ENCODE measurements around the gene LITAFD. TPM values are rescaled to one million over a fixed set of nuclear protein-coding genes. Genes with fewer than 3 reads are reported as not detected.
"Not testable (repeated sequence)": the region's sequence is repeated elsewhere in the genome, so short reads cannot be mapped to it uniquely, and the experiment has no call there.

Gene LITAFD
- total RNA-seq = not detected

- no peak for DNase-seq (ENCODE audit: low spot score)
- no peak for ATAC-seq
- intact Hi-C loops (cut with DNase I) = loop anchor here (5.0 kb wide), 1 partner anchor 220 kb away; no protein-coding TSS in a partner anchor
Observed at GRCh38 chr16:8882041-8882617, at the start of gene LITAFD. Gene LITAFD, plus strand, starts transcription at chr16:8882351. Its CDS starts 2,005 bp downstream, at chr16:8884356.

DNA sequence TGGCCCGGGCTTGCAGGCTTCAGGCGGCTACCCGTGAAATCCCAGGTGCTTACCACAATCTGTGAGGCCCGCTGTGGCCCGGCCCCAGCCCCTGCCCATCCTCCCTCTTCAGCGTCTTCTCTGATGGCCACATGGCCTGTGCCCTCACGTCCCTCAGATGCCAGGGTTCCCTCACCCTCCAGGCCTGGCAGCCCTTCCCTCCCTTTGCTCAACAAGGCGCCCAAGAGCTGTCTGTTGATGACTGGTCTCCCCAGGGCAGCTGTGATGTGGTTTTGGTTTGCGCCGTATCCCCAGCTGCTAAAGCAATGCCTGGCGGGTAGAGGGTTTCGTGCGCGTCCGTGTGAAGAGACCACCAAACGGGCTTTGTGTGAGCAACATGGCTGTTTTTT is 49.4 kb upstream of the LITAFD start:
- intact Hi-C loops (cut with DNase I) = no loop called here
- ATAC-seq = no peak
- no peak for DNase-seq (ENCODE audit: low spot score)

- DNase-seq (ENCODE audit: low spot score); intact Hi-C loops (cut with DNase I); ATAC-seq: not testable (repeated sequence)
Observed at GRCh38 chr16:8836797-8837196, 45.4 kb upstream of the LITAFD start.

DNA sequence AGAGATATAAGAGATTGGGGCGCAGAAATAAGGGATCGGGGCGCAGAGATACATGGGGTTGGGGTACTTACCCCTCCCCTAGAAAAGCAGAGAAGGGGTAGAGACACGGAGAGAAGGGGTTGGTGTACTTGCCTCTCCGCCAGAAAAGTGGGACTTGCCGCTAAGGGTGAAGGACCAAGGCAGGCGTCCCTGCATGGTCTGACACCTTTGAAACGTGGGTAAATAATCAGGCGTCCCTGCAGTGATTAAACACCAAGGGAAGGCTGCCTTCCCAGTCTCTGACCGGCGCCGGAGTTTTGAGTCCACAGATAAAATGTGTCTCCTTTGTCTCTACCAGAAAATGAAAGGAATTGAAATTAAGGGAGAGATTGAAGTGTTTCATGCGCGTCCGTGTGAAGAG is 44.6 kb upstream of the LITAFD start:
- DNase-seq (ENCODE audit: low spot score); intact Hi-C loops (cut with DNase I); ATAC-seq: not testable (repeated sequence)

- DNase-seq (ENCODE audit: low spot score); intact Hi-C loops (cut with DNase I); ATAC-seq: not testable (repeated sequence)
Observed at GRCh38 chr16:8842016-8842415, 40.1 kb upstream of the LITAFD start.

DNA sequence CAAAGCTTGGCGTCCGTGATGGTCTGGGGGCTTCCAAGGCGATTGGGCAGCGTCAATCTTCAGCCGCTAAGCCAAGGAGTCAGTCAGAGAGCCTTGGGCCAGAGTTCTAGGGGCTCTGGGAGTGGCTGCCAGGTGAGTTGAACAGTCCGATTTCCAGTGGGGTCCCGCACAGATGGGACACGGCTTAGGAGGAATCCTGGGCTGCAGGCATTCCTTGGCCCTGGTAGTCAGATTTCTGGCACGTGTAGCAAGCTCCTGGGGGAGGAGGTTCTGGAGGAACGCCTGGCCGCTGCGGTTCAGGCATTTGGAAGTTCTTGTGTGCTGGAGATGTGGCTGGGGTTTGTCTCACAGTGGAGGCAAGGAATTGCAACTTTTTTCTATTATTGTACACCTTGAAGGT is 38.9 kb upstream of the LITAFD start:
- intact Hi-C loops (cut with DNase I); DNase-seq (ENCODE audit: low spot score); ATAC-seq: not testable (repeated sequence)

GRCh38 chr16:8845699-8846298 is 36.4 kb upstream of the LITAFD start:
- ATAC-seq (no peak), DNase-seq (ENCODE audit: low spot score) (no peak)
- intact Hi-C loops (cut with DNase I) = no loop called here

DNA sequence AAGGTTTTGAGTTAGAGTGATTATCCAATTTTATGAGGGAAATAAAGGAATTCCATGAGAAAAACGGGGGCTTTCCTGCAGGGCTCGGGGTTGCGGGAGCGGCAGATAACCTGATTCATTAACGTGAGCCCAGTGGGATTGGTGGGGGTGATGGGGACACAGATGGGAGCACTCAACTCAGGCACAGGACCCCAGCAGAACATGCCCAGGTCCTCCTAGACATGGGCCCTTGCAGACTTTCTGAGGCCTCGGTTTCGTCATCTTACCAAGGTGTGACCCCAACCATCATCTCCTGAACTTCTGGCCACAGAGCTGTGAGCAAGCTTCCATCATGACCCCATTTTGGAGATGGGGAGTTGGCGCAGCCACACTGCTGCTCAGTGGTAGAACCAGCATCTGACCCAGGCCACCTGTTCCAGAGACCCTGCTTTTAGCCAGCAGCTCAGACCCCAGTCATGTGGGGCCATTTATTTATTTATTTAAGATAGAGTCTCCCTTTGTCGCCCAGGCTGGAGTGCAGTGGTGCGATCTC is 35.7 kb upstream of the LITAFD start:
- DNase-seq (ENCODE audit: low spot score) = no peak
- intact Hi-C loops (cut with DNase I) = no loop called here
- ATAC-seq = no peak

DNA sequence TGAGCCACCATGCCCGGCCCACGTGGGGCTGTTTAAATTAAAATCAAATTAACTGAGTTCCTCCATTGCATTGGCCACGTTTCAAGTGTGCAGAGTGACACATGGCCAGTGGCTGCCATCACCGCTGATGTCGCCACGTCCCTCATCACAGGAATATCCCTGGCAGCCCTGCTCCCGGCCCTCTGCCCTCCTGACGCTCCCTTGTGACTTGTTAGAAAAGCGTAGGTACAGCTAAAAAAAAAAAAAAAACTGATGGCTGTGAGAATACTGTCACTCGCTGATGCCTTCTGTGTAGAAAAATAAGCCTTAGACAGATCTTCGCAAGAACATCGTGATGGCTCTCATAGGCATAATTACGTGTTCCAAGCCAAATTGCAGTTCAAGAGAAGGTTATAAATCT is 35.0 kb upstream of the LITAFD start:
- peak; percentile 7 for ATAC-seq
- intact Hi-C loops (cut with DNase I) = no loop called here
- DNase-seq (ENCODE audit: low spot score) = no peak

GRCh38 chr16:8847623-8848022 is 34.5 kb upstream of the LITAFD start:
- intact Hi-C loops (cut with DNase I) = no loop called here
- DNase-seq (ENCODE audit: low spot score) (peak; percentile 61), ATAC-seq (no peak)

DNA sequence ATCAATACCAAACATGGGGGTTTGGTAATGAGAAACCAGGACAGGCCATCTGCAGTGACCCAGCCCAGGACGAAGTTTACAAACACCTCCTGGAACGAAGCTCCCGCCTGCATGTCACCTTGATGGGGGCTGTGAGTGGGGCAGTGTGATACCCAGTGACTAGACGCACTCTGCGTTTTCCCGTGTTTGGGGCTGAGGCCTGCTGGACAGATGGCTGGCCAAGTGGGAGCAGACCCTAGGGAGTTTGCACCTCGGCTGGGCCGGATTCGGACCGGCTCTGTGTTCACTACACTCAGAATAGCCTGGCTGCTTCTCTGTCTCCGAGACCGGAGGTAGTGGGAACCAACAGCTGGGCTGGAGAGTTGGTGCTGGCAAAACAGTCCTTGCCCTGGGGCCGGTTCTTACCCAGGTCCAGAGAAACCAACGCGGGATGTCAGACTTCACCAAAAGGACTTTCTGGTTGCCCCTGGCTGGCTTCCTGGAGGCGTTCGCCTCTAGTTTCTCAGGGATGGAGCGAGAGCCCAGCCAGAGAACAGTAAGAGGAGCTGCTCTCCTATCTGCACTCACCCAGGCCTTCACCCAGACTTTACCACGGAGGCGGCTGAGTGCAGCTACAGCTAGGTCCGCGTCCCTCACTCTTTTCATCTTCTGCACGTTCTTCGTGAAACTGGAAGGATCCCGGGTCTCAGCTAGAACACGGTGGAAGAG is 33.8 kb upstream of the LITAFD start:
- DNase-seq (ENCODE audit: low spot score) (peak; percentile 56), ATAC-seq (no peak)
- intact Hi-C loops (cut with DNase I) = no loop called here

DNA sequence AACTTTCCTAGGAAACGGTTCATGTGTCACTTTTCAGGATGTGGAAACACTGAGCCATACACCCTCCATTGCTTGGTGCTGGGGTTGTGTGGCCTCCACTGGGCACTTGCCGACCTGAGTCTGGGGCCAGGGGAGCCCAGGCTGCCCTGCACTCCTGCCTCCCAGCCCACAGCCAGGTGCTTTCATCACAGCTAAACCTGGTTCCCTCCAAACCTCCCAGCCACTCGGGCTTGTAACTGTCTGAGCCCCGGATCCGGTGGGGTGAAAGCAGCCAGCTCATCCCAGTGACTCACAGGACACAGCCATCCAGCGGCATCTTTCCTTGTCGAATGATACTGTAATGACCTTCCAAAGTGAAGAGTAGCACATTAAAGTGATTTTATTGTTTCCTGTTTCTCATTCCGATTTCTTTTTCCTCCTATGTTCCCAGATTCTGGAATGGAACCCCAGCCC is 33.2 kb upstream of the LITAFD start:
- intact Hi-C loops (cut with DNase I) = no loop called here
- DNase-seq (ENCODE audit: low spot score) (peak; percentile 54), ATAC-seq (peak; percentile 6)

DNA sequence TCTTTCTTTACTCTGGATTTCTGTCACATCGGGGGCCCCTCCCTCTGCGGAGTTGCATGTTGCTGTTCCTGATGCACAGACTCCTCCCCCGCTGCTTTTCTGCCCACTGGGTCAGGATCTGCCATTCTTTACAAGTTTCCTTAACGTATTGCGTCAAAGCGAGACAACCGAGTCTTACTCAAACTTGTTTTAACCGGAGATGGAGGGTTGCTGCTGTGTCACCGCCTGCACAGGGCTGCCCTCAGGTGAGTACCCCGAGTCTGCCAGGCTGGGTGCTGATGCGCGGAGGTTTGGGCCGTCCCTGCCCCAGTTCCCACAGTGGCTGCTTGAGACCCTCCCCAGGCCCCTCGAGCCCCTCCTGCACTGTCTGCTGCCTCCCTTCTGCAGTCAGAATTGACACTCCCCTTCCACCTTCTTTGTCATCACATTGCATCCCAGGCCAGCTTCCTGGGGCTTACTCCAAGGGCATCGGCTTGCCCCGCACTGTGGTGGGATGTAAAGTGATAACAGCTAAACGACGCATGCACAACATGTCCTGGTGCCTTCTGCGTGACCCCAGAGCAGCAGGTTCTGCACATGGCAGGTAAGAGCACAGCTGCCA is 32.6 kb upstream of the LITAFD start:
- intact Hi-C loops (cut with DNase I) = no loop called here
- no peak for ATAC-seq
- peak; percentile 59 for DNase-seq (ENCODE audit: low spot score)

GRCh38 chr16:8850279-8850885 is 31.8 kb upstream of the LITAFD start:
- peak; percentile 74 for ATAC-seq
- intact Hi-C loops (cut with DNase I) = no loop called here
- peak; percentile 72 for DNase-seq (ENCODE audit: low spot score)

- no peak for DNase-seq (ENCODE audit: low spot score)
Observed at GRCh38 chr16:8851761-8852403, 30.3 kb upstream of the LITAFD start.

DNA sequence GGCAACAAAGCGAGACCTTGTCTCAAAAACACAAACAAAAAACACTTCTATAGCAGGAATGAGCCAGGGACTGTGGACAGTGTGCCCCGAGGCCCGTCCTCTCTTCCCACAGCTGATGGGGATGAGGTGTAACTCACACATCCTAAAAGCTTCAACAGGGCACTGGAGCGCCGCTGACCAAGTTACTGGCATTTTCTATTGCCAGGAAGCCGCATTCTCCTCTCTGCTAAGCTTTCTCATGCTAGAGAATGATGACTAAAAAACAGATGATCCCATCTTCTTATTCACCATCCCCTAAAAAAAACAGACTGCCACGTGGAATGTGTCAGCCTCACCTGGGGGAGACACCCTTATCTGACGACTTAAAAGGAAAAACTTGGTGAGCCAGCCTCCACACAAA is 29.6 kb upstream of the LITAFD start:
- DNase-seq (ENCODE audit: low spot score) (no peak), ATAC-seq (no peak)
- intact Hi-C loops (cut with DNase I) = no loop called here

More at GRCh38 chr16:8851761-8852403, 30.3 kb upstream of the LITAFD start:
- intact Hi-C loops (cut with DNase I) = no loop called here
- no peak for ATAC-seq

- ATAC-seq (no peak), DNase-seq (ENCODE audit: low spot score) (peak; percentile 38)
- intact Hi-C loops (cut with DNase I) = no loop called here
Observed at GRCh38 chr16:8853150-8853549, 29.0 kb upstream of the LITAFD start.

- ATAC-seq = no peak
- intact Hi-C loops (cut with DNase I) = no loop called here
- DNase-seq (ENCODE audit: low spot score) = peak; percentile 50
Observed at GRCh38 chr16:8853611-8854010, 28.5 kb upstream of the LITAFD start.

Data from sciatic nerve (tissue), 2 donors.